Neuronal stem cell (in vitro differentiated cells): ENCODE results near the gene CAMTA1.
A peak's percentile ranks its signal among the peaks of the same experiment; 100 is the strongest.

Experiments used
- DNase-seq: peaks from one replicate; pipeline ENCODE4 v3.0.0-alpha.2; 2013; ENCODE audit warnings: low spot score
- H2AFZ ChIP-seq: one replicate; pipeline ENCODE4 v1.6.1; 2013; ENCODE audit warnings: mild to moderate bottlenecking, low read length, inconsistent platforms
- H2AK5ac ChIP-seq: 2 replicates; pipeline ENCODE4 v1.6.1; 2013; ENCODE audit warnings: low read depth, mild to moderate bottlenecking, inconsistent platforms, low read length, moderate library complexity, mixed read lengths
- H2BK120ac ChIP-seq: 2 replicates; pipeline ENCODE4 v1.6.1; 2013; ENCODE audit warnings: low read depth, mild to moderate bottlenecking, inconsistent platforms, low read length, moderate library complexity, mixed read lengths
- H2BK12ac ChIP-seq: one replicate; pipeline ENCODE4 v1.6.1; 2013; ENCODE audit warnings: low read length, inconsistent platforms
- H2BK15ac ChIP-seq: 2 replicates; pipeline ENCODE4 v1.6.1; 2013; ENCODE audit warnings: mild to moderate bottlenecking, low read length, inconsistent platforms, mixed read lengths
- H2BK5ac ChIP-seq: one replicate; pipeline ENCODE4 v1.6.1; 2013; ENCODE audit warnings: inconsistent platforms, mild to moderate bottlenecking, low read length, moderate library complexity
- H3K14ac ChIP-seq: one replicate; pipeline ENCODE4 v1.6.1; 2013; ENCODE audit warnings: low read length, inconsistent platforms
- H3K18ac ChIP-seq: 2 replicates; pipeline ENCODE4 v1.6.1; 2013; ENCODE audit warnings: low read length, inconsistent platforms
- H3K23ac ChIP-seq: 2 replicates; pipeline ENCODE4 v1.6.1; 2013; ENCODE audit warnings: low read depth, mild to moderate bottlenecking, mixed read lengths, low read length, inconsistent platforms; ENCODE audit not compliant: poor library complexity
- H3K27ac ChIP-seq: replicated peaks from 3 replicates; pipeline ENCODE4 v1.5.1; 2013; ENCODE audit warnings: low read length, inconsistent platforms
- H3K27me3 ChIP-seq, 3 experiments: 2 replicates each; pipeline ENCODE4 v1.6.1; 2013; ENCODE audit warnings: low read length in 3 of 3, mild to moderate bottlenecking in 2 of 3, inconsistent platforms in 1 of 3, low read depth in 1 of 3, mixed read lengths in 1 of 3, moderate library complexity in 1 of 3; ENCODE audit not compliant: control insufficient read depth in 3 of 3, insufficient read depth in 3 of 3
- H3K36me3 ChIP-seq, 2 donors: replicated peaks in 1 of 2; 2 replicates each; pipeline ENCODE4 v1.6.1; 2013; ENCODE audit warnings: low read length in 2 of 2; ENCODE audit not compliant: control insufficient read depth in 2 of 2, insufficient read depth in 2 of 2
- H3K4ac ChIP-seq: 2 replicates; pipeline ENCODE4 v1.6.1; 2013; ENCODE audit warnings: inconsistent platforms, mild to moderate bottlenecking, low read length, moderate library complexity
- H3K4me1 ChIP-seq, 2 donors: 1 replicate in 1 of 2; 2 replicates in 1 of 2; pipeline ENCODE4 v1.6.1; 2013; ENCODE audit warnings: low read length in 2 of 2, low read depth in 1 of 2; ENCODE audit not compliant: control insufficient read depth in 2 of 2, insufficient read depth in 1 of 2
- H3K4me2 ChIP-seq: one replicate; pipeline ENCODE4 v1.6.1; 2013; ENCODE audit warnings: mild to moderate bottlenecking, low read length, inconsistent platforms; ENCODE audit not compliant: insufficient read depth, poor library complexity, severe bottlenecking
- H3K4me3 ChIP-seq, 2 donors: 2 replicates each; pipeline ENCODE4 v1.5.1; 2013; ENCODE audit warnings: low read length in 2 of 2, mild to moderate bottlenecking in 2 of 2, inconsistent platforms in 1 of 2, moderate library complexity in 1 of 2
- H3K79me1 ChIP-seq: one replicate; pipeline ENCODE4 v1.6.1; 2013; ENCODE audit warnings: low read depth, mild to moderate bottlenecking, inconsistent platforms, low read length, moderate library complexity
- H3K9ac ChIP-seq: one replicate; pipeline ENCODE4 v1.6.1; 2013; ENCODE audit warnings: mild to moderate bottlenecking, low read depth, low read length, inconsistent platforms; ENCODE audit not compliant: poor library complexity
- H3K9me3 ChIP-seq, 2 donors: replicated peaks in 1 of 2; 2 replicates each; pipeline versions ENCODE3 to v1.6.1; 2013; ENCODE audit warnings: low read length in 2 of 2, mild to moderate bottlenecking in 2 of 2, inconsistent platforms in 1 of 2, low read depth in 1 of 2, mixed read lengths in 1 of 2, moderate library complexity in 1 of 2; ENCODE audit not compliant: control insufficient read depth in 2 of 2, insufficient read depth in 1 of 2
- H4K8ac ChIP-seq: one replicate; pipeline ENCODE4 v1.6.1; 2013; ENCODE audit warnings: low read depth, mild to moderate bottlenecking, inconsistent platforms, low read length, moderate library complexity
- H4K91ac ChIP-seq: one replicate; pipeline ENCODE4 v1.6.1; 2013; ENCODE audit warnings: low read length, low read depth, mild to moderate bottlenecking, inconsistent platforms; ENCODE audit not compliant: poor library complexity
- WGBS, 2 donors: extraction: QIAGEN DNeasy Blood & Tissue Kit; methylation state at CpG; one replicate each; pipeline ENCODE4 v1.1.7; 2013; ENCODE audit warnings: missing lambda C conversion rate in 2 of 2, mixed read lengths in 1 of 2; ENCODE audit not compliant: insufficient read length in 2 of 2, insufficient replicate concordance in 1 of 2; ENCODE audit errors: extremely low coverage in 2 of 2; 5-methylcytosine and 5-hydroxymethylcytosine counted together

Gene CAMTA1

DNA sequence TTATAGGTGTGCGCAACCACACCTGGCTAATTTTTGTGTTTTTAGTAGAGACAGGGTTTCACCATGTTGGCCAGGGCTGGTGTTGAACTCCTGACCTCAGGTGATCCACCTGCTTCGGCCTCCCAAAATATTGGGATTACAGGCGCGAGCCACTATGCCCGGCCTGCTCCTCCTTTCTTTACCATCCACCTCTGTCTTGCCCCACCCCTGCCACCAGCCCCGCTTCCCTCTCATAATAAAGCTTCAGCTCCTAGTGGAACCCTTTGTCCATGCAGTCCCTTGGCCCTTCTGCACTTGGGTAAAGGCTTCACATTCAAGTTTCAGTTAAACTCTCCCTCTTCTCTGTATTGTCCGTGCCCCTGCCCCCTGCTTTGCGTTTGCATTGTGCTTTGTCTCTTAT, 120.1 kb downstream of the CAMTA1 start:
- Histone ChIP-seq H3K4me1 (peaks cover 8 to 15% of the 10 kb centered on the region in 2 donors), H3K18ac (no peak overlapping the region), H3K36me3 (no peaks in the 10 kb centered on the region), H3K4ac (no peak overlapping the region), H3K4me2 (no peak overlapping the region), H2BK15ac (no peak overlapping the region), H2BK5ac (no peak overlapping the region), H3K27me3 (no peaks in the 10 kb centered on the region), H3K14ac (no peak overlapping the region), H3K9me3 (no peaks in the 10 kb centered on the region), H2BK120ac (no peak overlapping the region), H2AK5ac (no peak overlapping the region), H2AFZ (no peak overlapping the region), H3K4me3 (no peak overlapping the region), H4K91ac (no peak overlapping the region), H3K27ac (no peak overlapping the region), H4K8ac (no peak overlapping the region), H2BK12ac (no peak overlapping the region), H3K79me1 (no peaks in the 10 kb centered on the region), H3K23ac (no peak overlapping the region), H3K9ac (no peak overlapping the region)
- WGBS, 2 donors: no CpG with 5 or more reads among the region's 8 CpGs
- DNase-seq: no peak

DNA sequence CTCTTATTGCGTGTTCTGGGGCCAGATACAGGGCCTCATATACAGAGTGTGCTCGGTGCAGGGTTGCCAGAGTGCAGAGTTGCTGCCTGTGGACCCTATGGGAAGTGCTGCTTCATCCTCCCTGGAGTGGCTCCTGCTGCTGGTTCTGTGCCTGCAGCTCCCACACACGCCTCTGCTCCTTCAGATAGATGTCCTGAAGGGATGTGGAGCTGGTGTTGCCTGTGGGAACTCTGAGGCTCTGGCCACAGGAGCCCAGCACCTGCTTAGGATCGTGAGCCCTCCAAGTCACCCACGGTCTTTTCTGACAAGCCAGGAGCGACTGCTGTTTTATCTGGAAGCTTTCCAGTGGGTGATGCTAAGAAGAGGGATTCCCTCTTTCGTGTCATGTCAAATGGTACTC, 120.5 kb downstream of the CAMTA1 start:
- no peaks in the 10 kb centered on the region for H3K9me3 ChIP-seq
- no peak overlapping the region for H2BK120ac ChIP-seq
- no peak overlapping the region for H2BK15ac ChIP-seq
- no peak overlapping the region for H2BK12ac ChIP-seq
- H3K18ac ChIP-seq: no peak overlapping the region
- DNase-seq: no peak
- H3K4me3 ChIP-seq: no peak overlapping the region
- no peak overlapping the region for H3K27ac ChIP-seq
- H3K27me3 ChIP-seq: no peaks in the 10 kb centered on the region
- no peak overlapping the region for H3K4ac ChIP-seq
- no CpG with 5 or more reads among the region's 7 CpGs for WGBS, 2 donors
- H3K14ac ChIP-seq: no peak overlapping the region
- H3K4me2 ChIP-seq: no peak overlapping the region
- H3K36me3 ChIP-seq: no peaks in the 10 kb centered on the region
- H2AK5ac ChIP-seq: no peak overlapping the region
- no peak overlapping the region for H3K9ac ChIP-seq
- no peaks in the 10 kb centered on the region for H3K79me1 ChIP-seq
- peaks cover 8 to 19% of the 10 kb centered on the region in 2 donors for H3K4me1 ChIP-seq
- no peak overlapping the region for H2AFZ ChIP-seq
- H4K8ac ChIP-seq: no peak overlapping the region
- no peak overlapping the region for H4K91ac ChIP-seq
- H2BK5ac ChIP-seq: no peak overlapping the region
- no peak overlapping the region for H3K23ac ChIP-seq

DNA sequence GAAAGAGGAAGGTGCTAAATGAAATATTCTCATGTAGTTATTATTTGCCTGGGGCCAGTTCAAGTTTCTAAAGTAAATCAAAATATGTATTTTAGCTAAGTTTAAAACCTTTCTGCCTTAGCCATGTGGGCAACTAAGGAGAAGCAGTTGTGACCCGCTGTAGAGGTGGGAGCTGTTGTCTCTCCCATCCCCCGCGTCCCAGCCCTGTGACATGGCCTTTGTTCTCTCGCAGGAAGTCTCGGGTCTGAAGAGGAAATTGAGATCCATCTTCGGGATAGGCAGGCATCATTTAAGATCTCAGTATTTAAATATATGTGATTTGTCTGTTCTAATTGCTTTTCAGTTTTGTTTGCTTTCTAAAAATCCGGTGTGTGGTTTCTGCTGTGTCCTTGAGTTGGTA, 121.5 kb downstream of the CAMTA1 start:
- Histone ChIP-seq H3K9me3 (no peaks in the 10 kb centered on the region), H3K4me3 (no peak overlapping the region), H3K4me1 (peaks cover 10 to 29% of the 10 kb centered on the region in 2 donors), H3K27me3 (peaks cover 0 to 5% (median 0%) of the 10 kb centered on the region in 3 experiments), H4K91ac (no peak overlapping the region), H3K14ac (no peak overlapping the region), H3K4ac (no peak overlapping the region), H3K9ac (no peak overlapping the region), H3K27ac (no peak overlapping the region), H4K8ac (no peak overlapping the region), H3K23ac (no peak overlapping the region), H2BK12ac (no peak overlapping the region), H3K18ac (no peak overlapping the region), H2BK5ac (no peak overlapping the region), H2AFZ (peak overlapping the region; percentile 59), H3K79me1 (no peaks in the 10 kb centered on the region), H2BK15ac (no peak overlapping the region), H2AK5ac (no peak overlapping the region), H3K36me3 (no peaks in the 10 kb centered on the region), H2BK120ac (no peak overlapping the region), H3K4me2 (no peak overlapping the region)
- no CpG with 5 or more reads among the region's 7 CpGs for WGBS, 2 donors
- DNase-seq: no peak

DNA sequence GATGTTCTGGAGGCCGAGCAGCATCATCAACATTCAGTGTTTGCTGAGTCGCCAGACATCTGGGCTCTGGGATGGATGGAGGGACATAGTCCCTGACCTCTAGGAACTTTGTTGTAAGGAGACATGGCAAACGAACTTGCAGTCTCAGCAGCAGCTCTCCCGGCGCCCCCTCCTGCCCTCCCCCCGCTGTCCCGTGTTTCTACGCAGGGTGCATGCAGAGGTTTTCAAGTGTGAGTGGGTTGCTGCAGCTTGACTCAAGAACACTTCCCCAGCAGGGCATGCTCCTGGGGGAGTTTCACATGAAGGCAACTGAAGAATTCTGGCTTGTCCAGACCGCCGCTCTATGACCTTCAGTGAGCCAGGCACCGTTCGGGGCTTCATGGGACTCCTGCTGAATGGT, 121.9 kb downstream of the CAMTA1 start:
- Histone ChIP-seq H2BK15ac (no peak overlapping the region), H3K4me1 (peaks cover 12 to 32% of the 10 kb centered on the region in 2 donors), H2AFZ (peak overlapping the region; percentile 59), H2AK5ac (peak overlapping the region; percentile 74), H3K18ac (peak overlapping the region; percentile 33), H3K79me1 (no peaks in the 10 kb centered on the region), H4K91ac (no peak overlapping the region), H2BK5ac (no peak overlapping the region), H3K4me2 (no peak overlapping the region), H3K9me3 (no peaks in the 10 kb centered on the region), H3K14ac (no peak overlapping the region), H3K23ac (peak overlapping the region; percentile 8), H3K4ac (no peak overlapping the region), H3K4me3 (no peak overlapping the region), H3K36me3 (no peaks in the 10 kb centered on the region), H2BK12ac (no peak overlapping the region), H3K27ac (no peak overlapping the region), H2BK120ac (no peak overlapping the region), H4K8ac (no peak overlapping the region), H3K27me3 (peaks cover 0 to 5% (median 0%) of the 10 kb centered on the region in 3 experiments), H3K9ac (peak overlapping the region; percentile 52)
- no peak for DNase-seq
- WGBS, 2 donors: no CpG with 5 or more reads among the region's 12 CpGs
